ENCODE data around the gene ZDHHC1. TPM values are rescaled to one million over a fixed set of nuclear protein-coding genes. Genes with fewer than 3 reads are reported as not detected.

The ZDHHC1 gene
- polyA plus RNA-seq, 1 of the 3 experiments (the other 2 are of a cell fraction), result 15.8 TPM

DNA sequence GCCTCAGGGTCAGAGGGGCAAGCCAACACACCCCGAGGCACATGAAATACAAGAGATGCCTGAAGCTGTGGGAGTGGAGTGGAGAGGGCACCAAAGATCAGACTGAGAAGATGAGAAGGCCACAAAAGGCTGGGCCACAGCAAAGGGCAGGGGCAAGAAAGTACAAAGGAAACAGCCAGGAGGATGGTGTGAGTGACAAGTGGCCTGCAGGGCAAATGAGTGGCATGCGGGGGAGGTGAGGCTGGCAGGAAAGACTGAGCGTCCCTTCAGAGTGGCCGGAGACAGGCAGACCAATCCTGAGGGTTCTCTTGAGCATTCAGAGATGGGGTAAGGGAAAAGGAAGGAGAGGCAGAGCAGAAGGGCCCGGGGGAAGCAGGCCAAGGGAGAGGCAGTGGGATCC lies 37.8 kb upstream of the ZDHHC1 start:
- TF ChIP-seq, protein P1, sequence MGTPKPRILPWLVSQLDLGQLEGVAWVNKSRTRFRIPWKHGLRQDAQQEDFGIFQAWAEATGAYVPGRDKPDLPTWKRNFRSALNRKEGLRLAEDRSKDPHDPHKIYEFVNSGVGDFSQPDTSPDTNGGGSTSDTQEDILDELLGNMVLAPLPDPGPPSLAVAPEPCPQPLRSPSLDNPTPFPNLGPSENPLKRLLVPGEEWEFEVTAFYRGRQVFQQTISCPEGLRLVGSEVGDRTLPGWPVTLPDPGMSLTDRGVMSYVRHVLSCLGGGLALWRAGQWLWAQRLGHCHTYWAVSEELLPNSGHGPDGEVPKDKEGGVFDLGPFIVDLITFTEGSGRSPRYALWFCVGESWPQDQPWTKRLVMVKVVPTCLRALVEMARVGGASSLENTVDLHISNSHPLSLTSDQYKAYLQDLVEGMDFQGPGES (IDR thresholded peaks at IDR 0.05; ENCODE audit: low read depth, low read length), result no peak
- TF ChIP-seq, protein P2, sequence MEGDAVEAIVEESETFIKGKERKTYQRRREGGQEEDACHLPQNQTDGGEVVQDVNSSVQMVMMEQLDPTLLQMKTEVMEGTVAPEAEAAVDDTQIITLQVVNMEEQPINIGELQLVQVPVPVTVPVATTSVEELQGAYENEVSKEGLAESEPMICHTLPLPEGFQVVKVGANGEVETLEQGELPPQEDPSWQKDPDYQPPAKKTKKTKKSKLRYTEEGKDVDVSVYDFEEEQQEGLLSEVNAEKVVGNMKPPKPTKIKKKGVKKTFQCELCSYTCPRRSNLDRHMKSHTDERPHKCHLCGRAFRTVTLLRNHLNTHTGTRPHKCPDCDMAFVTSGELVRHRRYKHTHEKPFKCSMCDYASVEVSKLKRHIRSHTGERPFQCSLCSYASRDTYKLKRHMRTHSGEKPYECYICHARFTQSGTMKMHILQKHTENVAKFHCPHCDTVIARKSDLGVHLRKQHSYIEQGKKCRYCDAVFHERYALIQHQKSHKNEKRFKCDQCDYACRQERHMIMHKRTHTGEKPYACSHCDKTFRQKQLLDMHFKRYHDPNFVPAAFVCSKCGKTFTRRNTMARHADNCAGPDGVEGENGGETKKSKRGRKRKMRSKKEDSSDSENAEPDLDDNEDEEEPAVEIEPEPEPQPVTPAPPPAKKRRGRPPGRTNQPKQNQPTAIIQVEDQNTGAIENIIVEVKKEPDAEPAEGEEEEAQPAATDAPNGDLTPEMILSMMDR (IDR thresholded peaks at IDR 0.05), result no peak
- TF ChIP-seq EP300 (IDR thresholded peaks at IDR 0.05; ENCODE audit: borderline replicate concordance in 1 of 2, low read depth in 1 of 2, low read length in 1 of 2), result no peak
- Histone ChIP-seq H3F3A (replicated peaks; ENCODE audit: insufficient read depth) (no peaks in the 10 kb centered on the region), H4K20me1 (ENCODE audit: insufficient read depth) (peaks cover 42% of the 10 kb centered on the region), H3K4me3 (ENCODE audit: low read depth in 2 of 2, low read length in 1 of 2) (no peak overlapping the region), H3K9me3 (no peaks in the 10 kb centered on the region), H3K36me3 (replicated peaks in 1 of 2; ENCODE audit: control insufficient read depth in 1 of 2, insufficient read depth in 2 of 2, low read length in 1 of 2) (peaks cover 0 to 7% of the 10 kb centered on the region in 2 experiments), H3K4me2 (no peak overlapping the region), H3K27ac (ENCODE audit: low read depth in 2 of 2, low read length in 1 of 2) (no peak overlapping the region), H2AFZ (ENCODE audit: low read depth) (no peak overlapping the region), H3K9me2 (no peaks in the 10 kb centered on the region), H3K79me2 (ENCODE audit: insufficient read depth) (peaks cover 9% of the 10 kb centered on the region; the same call in 1 of the 2 replicates), H3K9ac (no peak overlapping the region), H3K27me3 (ENCODE audit: insufficient read depth) (no peaks in the 10 kb centered on the region), H3K4me1 (ENCODE audit: control insufficient read depth in 1 of 2, insufficient read depth in 2 of 2, low read depth in 1 of 2, low read length in 1 of 2) (peaks cover under 1 to 26% of the 10 kb centered on the region in 2 experiments; a peak in 2 of 4 replicates)
- CTCF ChIA-PET, result no interaction called here
- POLR2A ChIA-PET, result no interaction called here
- DNase-seq, result no peak
- 92% methylated on average over 5 of the region's 5 CpGs for WGBS (ENCODE audit: low lambda C conversion rate)

DNA sequence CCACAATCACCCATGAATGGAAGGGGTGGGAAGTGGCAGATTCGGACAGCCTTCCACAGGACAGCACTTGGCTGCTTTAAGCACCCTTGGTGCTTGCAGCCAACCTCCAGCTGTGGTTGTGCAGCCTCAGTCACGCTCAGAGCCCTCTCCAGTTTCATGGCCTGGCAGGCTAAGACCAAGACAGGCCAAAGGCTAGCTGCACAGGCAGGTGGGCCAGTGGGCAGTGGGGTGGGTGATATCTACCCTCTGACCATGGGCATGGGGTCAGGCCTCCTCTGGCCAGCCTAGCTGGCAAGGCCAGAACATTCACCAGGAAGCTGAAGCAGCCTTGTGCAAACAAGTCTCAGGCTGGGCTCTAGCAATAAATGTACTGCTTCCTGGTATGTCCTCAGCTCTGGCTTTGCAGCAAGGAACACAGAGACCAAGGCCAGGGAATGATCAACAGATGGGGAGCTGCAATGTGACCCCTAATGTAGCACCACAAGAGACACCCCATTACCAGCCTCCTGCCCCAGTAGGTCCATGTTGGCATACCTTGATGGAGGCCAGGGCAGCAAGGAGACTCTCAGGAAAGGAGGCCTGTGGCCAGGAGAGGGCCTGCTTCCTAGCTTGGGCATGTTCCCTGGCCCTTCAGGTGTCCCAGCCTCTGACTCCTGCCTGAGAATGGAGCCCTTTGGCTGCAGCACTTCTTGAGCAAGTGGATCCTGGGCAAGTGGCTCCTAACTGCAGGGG lies 35.6 kb upstream of the ZDHHC1 start:
- Histone ChIP-seq H3K4me2 (no peak overlapping the region), H3K27me3 (ENCODE audit: insufficient read depth) (no peaks in the 10 kb centered on the region), H3K36me3 (replicated peaks in 1 of 2; ENCODE audit: control insufficient read depth in 1 of 2, insufficient read depth in 2 of 2, low read length in 1 of 2) (peaks cover 0 to 11% of the 10 kb centered on the region in 2 experiments), H4K20me1 (ENCODE audit: insufficient read depth) (peaks cover 29% of the 10 kb centered on the region), H3K4me1 (ENCODE audit: control insufficient read depth in 1 of 2, insufficient read depth in 2 of 2, low read depth in 1 of 2, low read length in 1 of 2) (peaks cover 0 to 12% of the 10 kb centered on the region in 2 experiments; a peak in 1 of 4 replicates), H3K9me2 (no peaks in the 10 kb centered on the region), H3K4me3 (ENCODE audit: low read depth in 2 of 2, low read length in 1 of 2) (no peak overlapping the region), H3K27ac (ENCODE audit: low read depth in 2 of 2, low read length in 1 of 2) (no peak overlapping the region), H3K9ac (no peak overlapping the region), H3F3A (replicated peaks; ENCODE audit: insufficient read depth) (no peaks in the 10 kb centered on the region), H3K9me3 (no peaks in the 10 kb centered on the region), H3K79me2 (ENCODE audit: insufficient read depth) (no peaks in the 10 kb centered on the region; the same call in 1 of the 2 replicates), H2AFZ (ENCODE audit: low read depth) (no peak overlapping the region)
- DNase-seq, result no peak
- POLR2A ChIA-PET, result interaction anchor here (0.8 kb wide), 1 partner anchor 9 kb away, joined by 3 read pairs; no protein-coding TSS in a partner anchor
- WGBS (ENCODE audit: low lambda C conversion rate), result 100% methylated on average over 1 of the region's 2 CpGs
- TF ChIP-seq NFIC (IDR thresholded peaks at IDR 0.05; ENCODE audit: borderline replicate concordance) (no peak), CHD2 (IDR thresholded peaks at IDR 0.05; ENCODE audit: low read length, partially characterized antibody) (no peak), EP300 (IDR thresholded peaks at IDR 0.05; ENCODE audit: borderline replicate concordance in 1 of 2, low read depth in 1 of 2, low read length in 1 of 2) (no peak), RAD21 (IDR thresholded peaks at IDR 0.05; ENCODE audit: low read length) (no peak), MEF2A (IDR thresholded peaks at IDR 0.05; ENCODE audit: borderline replicate concordance, low read depth) (no peak), TAF1 (IDR thresholded peaks at IDR 0.05; ENCODE audit: borderline replicate concordance, low read depth, low read length) (no peak), RFX5 (IDR thresholded peaks at IDR 0.05; ENCODE audit: low read length) (no peak), RXRA (IDR thresholded peaks at IDR 0.05; ENCODE audit: borderline replicate concordance, low read depth) (no peak)
- TF ChIP-seq, protein P3, sequence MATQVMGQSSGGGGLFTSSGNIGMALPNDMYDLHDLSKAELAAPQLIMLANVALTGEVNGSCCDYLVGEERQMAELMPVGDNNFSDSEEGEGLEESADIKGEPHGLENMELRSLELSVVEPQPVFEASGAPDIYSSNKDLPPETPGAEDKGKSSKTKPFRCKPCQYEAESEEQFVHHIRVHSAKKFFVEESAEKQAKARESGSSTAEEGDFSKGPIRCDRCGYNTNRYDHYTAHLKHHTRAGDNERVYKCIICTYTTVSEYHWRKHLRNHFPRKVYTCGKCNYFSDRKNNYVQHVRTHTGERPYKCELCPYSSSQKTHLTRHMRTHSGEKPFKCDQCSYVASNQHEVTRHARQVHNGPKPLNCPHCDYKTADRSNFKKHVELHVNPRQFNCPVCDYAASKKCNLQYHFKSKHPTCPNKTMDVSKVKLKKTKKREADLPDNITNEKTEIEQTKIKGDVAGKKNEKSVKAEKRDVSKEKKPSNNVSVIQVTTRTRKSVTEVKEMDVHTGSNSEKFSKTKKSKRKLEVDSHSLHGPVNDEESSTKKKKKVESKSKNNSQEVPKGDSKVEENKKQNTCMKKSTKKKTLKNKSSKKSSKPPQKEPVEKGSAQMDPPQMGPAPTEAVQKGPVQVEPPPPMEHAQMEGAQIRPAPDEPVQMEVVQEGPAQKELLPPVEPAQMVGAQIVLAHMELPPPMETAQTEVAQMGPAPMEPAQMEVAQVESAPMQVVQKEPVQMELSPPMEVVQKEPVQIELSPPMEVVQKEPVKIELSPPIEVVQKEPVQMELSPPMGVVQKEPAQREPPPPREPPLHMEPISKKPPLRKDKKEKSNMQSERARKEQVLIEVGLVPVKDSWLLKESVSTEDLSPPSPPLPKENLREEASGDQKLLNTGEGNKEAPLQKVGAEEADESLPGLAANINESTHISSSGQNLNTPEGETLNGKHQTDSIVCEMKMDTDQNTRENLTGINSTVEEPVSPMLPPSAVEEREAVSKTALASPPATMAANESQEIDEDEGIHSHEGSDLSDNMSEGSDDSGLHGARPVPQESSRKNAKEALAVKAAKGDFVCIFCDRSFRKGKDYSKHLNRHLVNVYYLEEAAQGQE (IDR thresholded peaks at IDR 0.05; ENCODE audit: low read depth, low read length), result no peak
- TF ChIP-seq, protein P2 (IDR thresholded peaks at IDR 0.05), result no peak
- CTCF ChIA-PET, result interaction anchor here (0.8 to 2.9 kb wide), 9 partner anchors 10 to 297 kb away, joined by 3 to 9 read pairs (median 5); partner anchors contain the start of genes ATP6V0D1, KCTD19, LRRC36 and ZDHHC1
